GM06990 (cell line): ENCODE data around the gene SORBS1.

Experiments used
- DNase-seq: peaks from one replicate; pipeline ENCODE4 v3.0.0-alpha.2; 2011; ENCODE audit not compliant: insufficient read length; ENCODE audit errors: extremely low read depth
- H3K27me3 ChIP-seq: replicated peaks from 2 replicates; pipeline ENCODE4 v1.6.0; 2011; ENCODE audit warnings: low read length; ENCODE audit not compliant: control insufficient read depth, insufficient read depth
- H3K36me3 ChIP-seq: 2 replicates; pipeline ENCODE4 v1.5.1; 2011; ENCODE audit warnings: low read length; ENCODE audit not compliant: control insufficient read depth, insufficient read depth
- H3K4me3 ChIP-seq: replicated peaks from 2 replicates; pipeline ENCODE4 v1.5.1; 2011; ENCODE audit warnings: low read depth, mild to moderate bottlenecking, control low read depth, low read length
- TF ChIP-seq, protein P1 (sequence below): IDR thresholded peaks from 2 replicates; pipeline ENCODE4 v1.5.1; 2011; ENCODE audit warnings: low read length, control low read depth, mild to moderate bottlenecking, inconsistent platforms; ENCODE audit not compliant: insufficient read depth, poor library complexity, severe bottlenecking

SORBS1 gene

DNA sequence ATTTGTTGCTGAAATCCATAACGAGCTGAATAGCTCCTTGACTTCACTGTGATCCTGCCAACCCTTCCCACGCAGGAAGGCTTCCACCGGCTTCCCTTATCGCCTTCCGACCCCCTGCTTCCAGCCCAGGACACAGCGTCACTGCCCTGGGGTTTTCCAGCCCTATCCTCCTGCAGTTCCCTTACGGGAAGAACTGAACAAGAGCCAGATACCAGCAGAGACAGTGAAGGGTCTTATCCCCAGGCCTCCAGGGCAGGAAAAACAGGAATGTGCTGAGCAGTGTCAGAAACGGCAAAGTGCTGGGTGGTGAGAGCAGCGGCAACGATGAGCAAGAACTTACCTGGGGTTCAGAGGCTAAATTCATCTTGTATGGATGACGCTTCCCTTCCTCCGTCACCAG lies 292.7 kb downstream of the SORBS1 start:
- no peak for DNase-seq
- H3K4me3 ChIP-seq, result no peak overlapping the region
- TF ChIP-seq, protein P1, sequence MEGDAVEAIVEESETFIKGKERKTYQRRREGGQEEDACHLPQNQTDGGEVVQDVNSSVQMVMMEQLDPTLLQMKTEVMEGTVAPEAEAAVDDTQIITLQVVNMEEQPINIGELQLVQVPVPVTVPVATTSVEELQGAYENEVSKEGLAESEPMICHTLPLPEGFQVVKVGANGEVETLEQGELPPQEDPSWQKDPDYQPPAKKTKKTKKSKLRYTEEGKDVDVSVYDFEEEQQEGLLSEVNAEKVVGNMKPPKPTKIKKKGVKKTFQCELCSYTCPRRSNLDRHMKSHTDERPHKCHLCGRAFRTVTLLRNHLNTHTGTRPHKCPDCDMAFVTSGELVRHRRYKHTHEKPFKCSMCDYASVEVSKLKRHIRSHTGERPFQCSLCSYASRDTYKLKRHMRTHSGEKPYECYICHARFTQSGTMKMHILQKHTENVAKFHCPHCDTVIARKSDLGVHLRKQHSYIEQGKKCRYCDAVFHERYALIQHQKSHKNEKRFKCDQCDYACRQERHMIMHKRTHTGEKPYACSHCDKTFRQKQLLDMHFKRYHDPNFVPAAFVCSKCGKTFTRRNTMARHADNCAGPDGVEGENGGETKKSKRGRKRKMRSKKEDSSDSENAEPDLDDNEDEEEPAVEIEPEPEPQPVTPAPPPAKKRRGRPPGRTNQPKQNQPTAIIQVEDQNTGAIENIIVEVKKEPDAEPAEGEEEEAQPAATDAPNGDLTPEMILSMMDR, result no peak
- no peaks in the 10 kb centered on the region for H3K27me3 ChIP-seq
- peaks cover 29% of the 10 kb centered on the region for H3K36me3 ChIP-seq

DNA sequence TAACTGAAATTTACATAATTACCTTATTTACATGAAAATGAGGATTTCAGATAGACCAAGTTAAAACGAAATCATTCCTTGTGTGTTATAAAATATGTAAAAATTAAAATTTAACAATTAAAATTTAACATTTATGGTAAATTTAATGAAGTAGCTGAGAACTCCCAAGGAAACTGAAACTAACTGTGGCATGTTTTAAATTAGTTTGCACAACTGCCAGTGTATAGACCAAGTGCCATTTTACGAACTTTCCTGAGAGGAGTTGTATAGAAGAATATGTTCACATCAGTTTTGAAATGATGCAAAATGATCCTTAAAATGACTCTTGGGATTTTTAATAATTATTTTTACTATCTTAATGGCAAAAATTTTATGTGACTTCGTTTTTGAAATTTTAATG lies 293.9 kb downstream of the SORBS1 start:
- Histone ChIP-seq H3K36me3 (peaks cover 38% of the 10 kb centered on the region), H3K27me3 (no peaks in the 10 kb centered on the region), H3K4me3 (no peak overlapping the region)
- TF ChIP-seq, protein P1, result no peak
- no peak for DNase-seq

DNA sequence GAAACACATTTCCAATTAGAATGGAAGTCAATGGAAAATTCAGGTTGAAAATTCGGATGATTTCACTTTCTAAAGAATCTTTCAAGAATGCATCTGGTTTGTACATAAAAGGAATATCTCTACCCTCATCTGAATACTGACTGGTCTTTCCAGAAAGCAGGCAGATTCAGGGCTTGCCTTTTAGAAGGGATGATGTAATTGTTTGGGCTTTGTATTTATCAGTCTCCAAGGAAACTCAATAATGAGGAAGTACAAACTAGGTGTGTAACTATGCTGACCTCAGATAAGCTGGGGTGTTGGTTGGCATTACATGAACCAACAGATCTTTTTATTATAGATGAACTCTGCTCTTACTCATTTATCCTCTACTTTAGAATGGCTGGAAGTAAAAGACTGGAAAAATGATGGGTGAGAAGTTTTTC lies 294.5 kb downstream of the SORBS1 start:
- Histone ChIP-seq H3K27me3 (no peaks in the 10 kb centered on the region), H3K36me3 (peaks cover 40% of the 10 kb centered on the region), H3K4me3 (no peak overlapping the region)
- no peak for DNase-seq
- TF ChIP-seq, protein P1, result no peak

GRCh38 chr10:95265572-95265971 lies 295.6 kb downstream of the SORBS1 start:
- H3K36me3 ChIP-seq, result peaks cover 42% of the 10 kb centered on the region
- H3K27me3 ChIP-seq, result no peaks in the 10 kb centered on the region
- no peak for DNase-seq
- TF ChIP-seq, protein P1, result no peak
- no peak overlapping the region for H3K4me3 ChIP-seq

DNA sequence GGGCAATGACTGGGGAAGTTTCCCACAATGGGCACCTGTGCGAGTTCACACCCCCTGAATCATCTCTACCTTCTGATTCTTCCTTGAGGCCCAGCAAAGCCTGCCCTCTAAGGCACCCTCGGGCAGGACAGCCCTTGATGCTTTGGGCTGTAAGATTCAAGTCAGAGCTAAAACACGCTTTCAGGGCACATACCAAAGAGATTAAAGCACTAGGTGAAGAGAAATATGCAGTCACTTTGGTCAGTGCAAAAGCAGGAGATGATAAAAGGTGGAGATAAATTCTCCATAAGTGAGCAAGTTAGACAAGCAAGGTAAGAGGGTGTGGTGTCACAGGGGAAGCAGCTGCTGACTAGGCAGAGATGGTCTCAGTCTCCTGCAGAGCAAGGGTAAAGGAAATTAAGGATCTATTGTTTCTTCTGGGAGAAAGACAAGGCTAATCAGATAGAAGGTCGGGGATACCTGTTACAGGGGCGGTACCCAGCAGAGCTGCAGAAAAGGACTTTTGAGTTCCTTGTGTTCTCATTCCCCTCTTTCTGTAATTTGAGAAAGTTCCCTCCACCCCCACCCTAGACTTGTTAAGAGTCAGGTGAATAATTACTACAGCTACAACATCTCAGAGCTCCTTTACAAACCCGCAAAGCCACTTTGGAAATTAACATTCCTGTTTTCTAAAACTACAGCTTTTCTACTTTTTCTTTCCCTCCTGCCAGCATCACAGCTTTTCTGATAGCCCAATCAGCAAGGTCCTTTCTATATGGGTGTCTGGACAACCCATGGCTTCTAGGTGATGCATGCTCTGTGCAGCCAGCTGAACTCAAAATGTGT lies 296.7 kb downstream of the SORBS1 start:
- no peak for DNase-seq
- H3K4me3 ChIP-seq, result no peak overlapping the region
- TF ChIP-seq, protein P1, result no peak
- H3K36me3 ChIP-seq, result peaks cover 42% of the 10 kb centered on the region
- no peaks in the 10 kb centered on the region for H3K27me3 ChIP-seq
